Activated T-cell treated with anti-CD3 and anti-CD28 coated beads, Interleukin-2, amount 50 U/mL, for 4 hours (primary cell): ENCODE measurements around the gene CELA3B. TPM values are rescaled to one million over a fixed set of nuclear protein-coding genes. Genes with fewer than 3 reads are reported as not detected.
"Not testable (repeated sequence)": the region's sequence is repeated elsewhere in the genome, so short reads cannot be mapped to it uniquely, and the experiment has no call there.

Source experiments
- ATAC-seq, 2 donors: fragments of 200-7000 bp; cut with Tn5 transposase; one replicate each; pipeline ENCODE4 v1.10.0; 2021
- DNase-seq: peaks from one replicate; pipeline ENCODE4 v3.0.0-alpha.2; 2020
- H3K27me3 Mint-ChIP-seq: one replicate; pipeline ENCODE4 v1.8.0; 2021; ENCODE audit warnings: low read depth, mixed read lengths
- H3K36me3 Mint-ChIP-seq: one replicate; pipeline ENCODE4 v1.8.0; 2022; ENCODE audit warnings: mixed read lengths; ENCODE audit not compliant: insufficient read depth
- H3K4me1 Mint-ChIP-seq: one replicate; pipeline ENCODE4 v1.8.0; 2021; ENCODE audit warnings: low read depth, mixed read lengths
- H3K4me3 Mint-ChIP-seq: one replicate; pipeline ENCODE4 v1.8.0; 2021; ENCODE audit warnings: mild to moderate bottlenecking, moderate library complexity, mixed read lengths
- H3K9me3 Mint-ChIP-seq: one replicate; pipeline ENCODE4 v1.8.0; 2021; ENCODE audit warnings: mixed read lengths
- total RNA-seq, 3 donors: library from RNA; stranded (reverse); gene quantifications; one replicate each; pipeline ENCODE4 v1.2.1, GENCODE V29; 2021

Gene CELA3B
- total RNA-seq, 3 donors from 2014 or later, result 2.2 to 5.3 (median 3.6) TPM

GRCh38 chr1:21938732-21939538, 37.9 kb upstream of the CELA3B start:
- peaks cover 17% of the 10 kb centered on the region for H3K4me1 Mint-ChIP-seq
- no peak for ATAC-seq
- DNase-seq, result no peak
- H3K9me3 Mint-ChIP-seq, result no peaks in the 10 kb centered on the region
- H3K27me3 Mint-ChIP-seq, result peaks cover 6% of the 10 kb centered on the region
- no peaks in the 10 kb centered on the region for H3K36me3 Mint-ChIP-seq
- H3K4me3 Mint-ChIP-seq, result peak overlapping the region; percentile 87

- H3K4me1 Mint-ChIP-seq, result peaks cover 13% of the 10 kb centered on the region
- no peak overlapping the region for H3K4me3 Mint-ChIP-seq
- no peaks in the 10 kb centered on the region for H3K36me3 Mint-ChIP-seq
- no peak for ATAC-seq
- peaks cover 6% of the 10 kb centered on the region for H3K27me3 Mint-ChIP-seq
- H3K9me3 Mint-ChIP-seq, result no peaks in the 10 kb centered on the region
- no peak for DNase-seq
Measured at GRCh38 chr1:21939650-21940374, 37.0 kb upstream of the CELA3B start.

GRCh38 chr1:21940492-21940891, 36.3 kb upstream of the CELA3B start:
- Mint-ChIP-seq H3K4me3 (no peak overlapping the region), H3K27me3 (peaks cover 4% of the 10 kb centered on the region), H3K4me1 (peaks cover 12% of the 10 kb centered on the region), H3K9me3 (no peaks in the 10 kb centered on the region), H3K36me3 (no peaks in the 10 kb centered on the region)
- DNase-seq (no peak), ATAC-seq (no peak)

- Mint-ChIP-seq H3K36me3 (no peaks in the 10 kb centered on the region), H3K9me3 (no peaks in the 10 kb centered on the region), H3K4me1 (peaks cover 7% of the 10 kb centered on the region), H3K4me3 (no peak overlapping the region), H3K27me3 (no peaks in the 10 kb centered on the region)
- ATAC-seq (no peak), DNase-seq (no peak)
Measured at GRCh38 chr1:21941370-21941769, 35.5 kb upstream of the CELA3B start.

GRCh38 chr1:21942464-21942863, 34.4 kb upstream of the CELA3B start:
- H3K4me3 Mint-ChIP-seq, result no peak overlapping the region
- DNase-seq, result no peak
- ATAC-seq, result no peak
- no peaks in the 10 kb centered on the region for H3K36me3 Mint-ChIP-seq
- no peaks in the 10 kb centered on the region for H3K27me3 Mint-ChIP-seq
- H3K9me3 Mint-ChIP-seq, result no peaks in the 10 kb centered on the region
- peaks cover 4% of the 10 kb centered on the region for H3K4me1 Mint-ChIP-seq

GRCh38 chr1:21942959-21943640, 33.7 kb upstream of the CELA3B start:
- ATAC-seq, DNase-seq, H3K4me3 Mint-ChIP-seq, H3K4me1 Mint-ChIP-seq, H3K36me3 Mint-ChIP-seq, H3K27me3 Mint-ChIP-seq, H3K9me3 Mint-ChIP-seq: not testable (repeated sequence)

- DNase-seq, result no peak
- H3K4me1 Mint-ChIP-seq, result no peaks in the 10 kb centered on the region
- no peaks in the 10 kb centered on the region for H3K27me3 Mint-ChIP-seq
- no peaks in the 10 kb centered on the region for H3K36me3 Mint-ChIP-seq
- no peak for ATAC-seq
- H3K4me3 Mint-ChIP-seq, result no peak overlapping the region
- H3K9me3 Mint-ChIP-seq, result no peaks in the 10 kb centered on the region
Measured at GRCh38 chr1:21944733-21945073, 32.1 kb upstream of the CELA3B start.

GRCh38 chr1:21946836-21947587, 29.8 kb upstream of the CELA3B start:
- no peaks in the 10 kb centered on the region for H3K27me3 Mint-ChIP-seq
- no peak overlapping the region for H3K4me3 Mint-ChIP-seq
- no peaks in the 10 kb centered on the region for H3K36me3 Mint-ChIP-seq
- ATAC-seq (no peak), DNase-seq (no peak)
- no peaks in the 10 kb centered on the region for H3K4me1 Mint-ChIP-seq
- no peaks in the 10 kb centered on the region for H3K9me3 Mint-ChIP-seq

- H3K9me3 Mint-ChIP-seq, result no peaks in the 10 kb centered on the region
- no peaks in the 10 kb centered on the region for H3K36me3 Mint-ChIP-seq
- H3K27me3 Mint-ChIP-seq, result no peaks in the 10 kb centered on the region
- H3K4me3 Mint-ChIP-seq, result no peak overlapping the region
- DNase-seq (no peak), ATAC-seq (no peak)
- H3K4me1 Mint-ChIP-seq, result peaks cover 2% of the 10 kb centered on the region
Measured at GRCh38 chr1:21950734-21951133, 26.1 kb upstream of the CELA3B start.

GRCh38 chr1:21951226-21951870, 25.5 kb upstream of the CELA3B start:
- Mint-ChIP-seq H3K9me3 (no peaks in the 10 kb centered on the region), H3K4me1 (peaks cover 7% of the 10 kb centered on the region), H3K4me3 (no peak overlapping the region), H3K27me3 (no peaks in the 10 kb centered on the region), H3K36me3 (no peaks in the 10 kb centered on the region)
- ATAC-seq (no peak), DNase-seq (no peak)

- no peak for DNase-seq
- Mint-ChIP-seq H3K9me3 (no peaks in the 10 kb centered on the region), H3K4me1 (peaks cover 22% of the 10 kb centered on the region), H3K36me3 (no peaks in the 10 kb centered on the region), H3K27me3 (peaks cover 3% of the 10 kb centered on the region), H3K4me3 (no peak overlapping the region)
- ATAC-seq, result no peak
Measured at GRCh38 chr1:21952786-21953520, 23.9 kb upstream of the CELA3B start.

GRCh38 chr1:21955058-21955457, 21.8 kb upstream of the CELA3B start:
- peaks cover 3% of the 10 kb centered on the region for H3K27me3 Mint-ChIP-seq
- no peak for DNase-seq
- no peaks in the 10 kb centered on the region for H3K36me3 Mint-ChIP-seq
- peaks cover 33% of the 10 kb centered on the region for H3K4me1 Mint-ChIP-seq
- H3K9me3 Mint-ChIP-seq, result no peaks in the 10 kb centered on the region
- H3K4me3 Mint-ChIP-seq, result no peak overlapping the region
- ATAC-seq, result no peak

- no peaks in the 10 kb centered on the region for H3K9me3 Mint-ChIP-seq
- H3K4me1 Mint-ChIP-seq, result peaks cover 33% of the 10 kb centered on the region
- H3K36me3 Mint-ChIP-seq, result no peaks in the 10 kb centered on the region
- no peak for ATAC-seq
- H3K4me3 Mint-ChIP-seq, result no peak overlapping the region
- peaks cover 3% of the 10 kb centered on the region for H3K27me3 Mint-ChIP-seq
- no peak for DNase-seq
Measured at GRCh38 chr1:21955501-21956281, 21.1 kb upstream of the CELA3B start.
